Loucy (cell line): Measurements from ENCODE around the gene GAL3ST2.
"Not testable (repeated sequence)": the region's sequence is repeated elsewhere in the genome, so short reads cannot be mapped to it uniquely, and the experiment has no call there.

Source experiments
- CTCF ChIP-seq: fragments of 200-600 bp; sonication (generic); conservative IDR thresholded peaks from 2 replicates; pipeline ENCODE4 v1.5.1; 2014; ENCODE audit warnings: mild to moderate bottlenecking, antibody characterized with exemption, low read length
- EZH2phosphoT487 ChIP-seq: fragments of 200-600 bp; IDR thresholded peaks from 2 replicates; pipeline ENCODE4 v1.6.1; 2018; ENCODE audit warnings: antibody characterized with exemption, mild to moderate bottlenecking, moderate library complexity, borderline replicate concordance

GRCh38 chr2:241782053-241782452 is 5.4 kb downstream of the GAL3ST2 start:
- not testable (repeated sequence) for TF ChIP-seq CTCF, EZH2phosphoT487
